K562 (cell line): ENCODE results near the gene EMX1. TPM values are rescaled to one million over a fixed set of nuclear protein-coding genes. Genes with fewer than 3 reads are reported as not detected.

Experiments used
- CREB1 ChIP-seq, 2 experiments: sonication (generic) in 1 of 2; formaldehyde crosslinking in 1 of 2; IDR thresholded peaks; 2 replicates each; pipeline versions ENCODE4 v1.6.1 to v1.8.0; 2012 to 2022; ENCODE audit warnings: inconsistent platforms in 1 of 2, mild to moderate bottlenecking in 1 of 2, missing genetic modification reagents in 1 of 2, moderate library complexity in 1 of 2
- DDX20 ChIP-seq: fragments of 450-650 bp; IDR thresholded peaks from 2 replicates; pipeline ENCODE4 v1.6.1; 2016; ENCODE audit warnings: missing genetic modification characterization, low read depth, mild to moderate bottlenecking, missing compliant biosample characterization, moderate library complexity
- E2F3 ChIP-seq: fragments of 250-450 bp; sonication (Bioruptor Pico); IDR thresholded peaks from 2 replicates; pipeline ENCODE4 v1.4.0; 2020; ENCODE audit warnings: mild to moderate bottlenecking
- ERF ChIP-seq: fragments of 450-650 bp; formaldehyde crosslinking; IDR thresholded peaks from 2 replicates; pipeline ENCODE4 v1.4.0; 2020; ENCODE audit warnings: mild to moderate bottlenecking, mixed read lengths
- FOXA1 ChIP-seq: fragments of 450-650 bp; IDR thresholded peaks from 2 replicates; pipeline ENCODE4 v1.6.1; 2016; ENCODE audit warnings: mild to moderate bottlenecking, borderline replicate concordance
- GABPB1 ChIP-seq: sonication (generic); formaldehyde crosslinking; IDR thresholded peaks from 2 replicates; pipeline ENCODE4 v1.8.0; 2022; ENCODE audit warnings: mild to moderate bottlenecking, missing genetic modification reagents
- GATAD2A ChIP-seq: fragments of 450-650 bp; IDR thresholded peaks from 2 replicates; pipeline ENCODE4 v1.6.1; 2017
- GATAD2B ChIP-seq: fragments of 450-650 bp; IDR thresholded peaks from 2 replicates; pipeline ENCODE4 v1.6.1; 2017; ENCODE audit warnings: mild to moderate bottlenecking, borderline replicate concordance
- HDAC1 ChIP-seq, 2 experiments: fragments of 450-650 bp; IDR thresholded peaks; 2 replicates each; pipeline ENCODE4 v1.6.1; 2016 to 2017; ENCODE audit warnings: inconsistent platforms in 1 of 2, mild to moderate bottlenecking in 1 of 2, moderate library complexity in 1 of 2
- JUND ChIP-seq, 2 experiments: IDR thresholded peaks; 2 replicates in 1 of 2; 3 replicates in 1 of 2; pipeline ENCODE4 v1.6.1; 2011; ENCODE audit warnings: borderline replicate concordance in 2 of 2, low read depth in 2 of 2, low read length in 2 of 2, improper control_type of control experiment in 1 of 2, missing biosample characterization in 1 of 2, missing genetic modification characterization in 1 of 2, missing genetic modification reagents in 1 of 2
- KAT8 ChIP-seq: fragments of 450-650 bp; IDR thresholded peaks from 2 replicates; pipeline ENCODE4 v1.6.1; 2016; ENCODE audit warnings: low read depth, mild to moderate bottlenecking
- L3MBTL2 ChIP-seq: fragments of 450-650 bp; IDR thresholded peaks from 2 replicates; pipeline ENCODE4 v1.6.1; 2016; ENCODE audit warnings: mild to moderate bottlenecking, moderate library complexity
- MBD2 ChIP-seq: sonication (generic); IDR thresholded peaks from 2 replicates; pipeline ENCODE4 v1.6.1; 2016; ENCODE audit warnings: low read depth, borderline replicate concordance
- MXI1 ChIP-seq: IDR thresholded peaks from 2 replicates; pipeline ENCODE4 v1.6.1; 2011; ENCODE audit warnings: low read depth, mild to moderate bottlenecking, improper control_type of control experiment, low read length
- SAP30 ChIP-seq: fragments of 200-600 bp; sonication (generic); IDR thresholded peaks from 2 replicates; pipeline ENCODE4 v1.6.1; 2012; ENCODE audit warnings: borderline replicate concordance, low read depth, mild to moderate bottlenecking, moderate library complexity, low read length, control low read depth, inconsistent platforms; ENCODE audit not compliant: insufficient read depth, poor library complexity, severe bottlenecking
- SIN3A ChIP-seq, 2 experiments: fragments of 150-350 bp in 1 of 2; IDR thresholded peaks; 2 replicates each; pipeline ENCODE4 v1.6.1; 2011 to 2016; ENCODE audit warnings: borderline replicate concordance in 2 of 2, low read depth in 2 of 2, low read length in 2 of 2, mild to moderate bottlenecking in 2 of 2, moderate library complexity in 2 of 2; ENCODE audit not compliant: control insufficient read depth in 1 of 2
- SP1 ChIP-seq: sonication (generic); formaldehyde crosslinking; IDR thresholded peaks from 2 replicates; pipeline ENCODE4 v1.8.1; 2022; ENCODE audit warnings: mild to moderate bottlenecking, missing genetic modification reagents
- TAF1 ChIP-seq: IDR thresholded peaks from 2 replicates; pipeline ENCODE4 v1.6.1; 2011; ENCODE audit warnings: mild to moderate bottlenecking, low read length, moderate library complexity; ENCODE audit not compliant: insufficient read depth, control insufficient read depth, severe bottlenecking; ENCODE audit errors: extremely low read depth
- ZBTB17 ChIP-seq: fragments of 450-650 bp; formaldehyde crosslinking; IDR thresholded peaks from 2 replicates; pipeline ENCODE4 v1.4.0; 2020; ENCODE audit warnings: mild to moderate bottlenecking
- ZNF830 ChIP-seq: fragments of 250-450 bp; sonication (Bioruptor Pico); IDR thresholded peaks from 2 replicates; pipeline ENCODE4 v1.5.0; 2021; ENCODE audit warnings: mild to moderate bottlenecking
- polyA plus RNA-seq, 8 experiments: library from polyadenylated mRNA; depleted of rRNA in 4 of 8; stranded (reverse) in 5 of 8; unstranded in 3 of 8; fragments of >200 nt; fragmentation: Nextera tagmentation in 2 of 8; fragmentation: Illumina TruSeq in 1 of 8; extraction: Ambion mirVana in 2 of 8; extraction: Trizol in 1 of 8; gene quantifications; 2 replicates each; pipeline versions ENCODE4 v1.2.1 to v1.2.3, GENCODE V29; 2011 to 2014; ENCODE audit warnings: inconsistent platforms in 1 of 8, missing spikeins in 1 of 8
- total RNA-seq, 7 experiments: library from RNA; depleted of rRNA in 6 of 7; stranded (reverse); fragments of >200 nt in 6 of 7; fragmentation: Illumina TruSeq in 2 of 7; extraction: Trizol in 2 of 7; gene quantifications; 2 replicates each; pipeline versions ENCODE4 v1.2.1 to v1.2.3, GENCODE V29; 2011 to 2021; ENCODE audit warnings: low replicate concordance in 1 of 7
- TF ChIP-seq, protein P1 (sequence below): IDR thresholded peaks from 2 replicates; pipeline ENCODE4 v1.6.1; 2011; ENCODE audit warnings: borderline replicate concordance, low read depth, mild to moderate bottlenecking, moderate library complexity, low read length; ENCODE audit not compliant: insufficient read depth, poor library complexity, severe bottlenecking
- TF ChIP-seq, protein P2 (sequence below), 3 experiments: IDR thresholded peaks in 2 of 3; conservative IDR thresholded peaks in 1 of 3; 2 replicates each; pipeline ENCODE4 v1.5.1; 2011 to 2012; ENCODE audit warnings: low read length in 3 of 3, mild to moderate bottlenecking in 3 of 3, control low read depth in 2 of 3, improper control_type of control experiment in 1 of 3, inconsistent platforms in 1 of 3, low read depth in 1 of 3, mixed read lengths in 1 of 3, moderate library complexity in 1 of 3; ENCODE audit not compliant: insufficient read depth in 2 of 3

EMX1 gene
- total and polyA plus RNA-seq, 9 of the 15 experiments (the other 6 are each of a cell fraction or from before 2014, with no cell fraction given), result 0.10 to 0.32 (median 0.21) TPM; not detected in 6

DNA sequence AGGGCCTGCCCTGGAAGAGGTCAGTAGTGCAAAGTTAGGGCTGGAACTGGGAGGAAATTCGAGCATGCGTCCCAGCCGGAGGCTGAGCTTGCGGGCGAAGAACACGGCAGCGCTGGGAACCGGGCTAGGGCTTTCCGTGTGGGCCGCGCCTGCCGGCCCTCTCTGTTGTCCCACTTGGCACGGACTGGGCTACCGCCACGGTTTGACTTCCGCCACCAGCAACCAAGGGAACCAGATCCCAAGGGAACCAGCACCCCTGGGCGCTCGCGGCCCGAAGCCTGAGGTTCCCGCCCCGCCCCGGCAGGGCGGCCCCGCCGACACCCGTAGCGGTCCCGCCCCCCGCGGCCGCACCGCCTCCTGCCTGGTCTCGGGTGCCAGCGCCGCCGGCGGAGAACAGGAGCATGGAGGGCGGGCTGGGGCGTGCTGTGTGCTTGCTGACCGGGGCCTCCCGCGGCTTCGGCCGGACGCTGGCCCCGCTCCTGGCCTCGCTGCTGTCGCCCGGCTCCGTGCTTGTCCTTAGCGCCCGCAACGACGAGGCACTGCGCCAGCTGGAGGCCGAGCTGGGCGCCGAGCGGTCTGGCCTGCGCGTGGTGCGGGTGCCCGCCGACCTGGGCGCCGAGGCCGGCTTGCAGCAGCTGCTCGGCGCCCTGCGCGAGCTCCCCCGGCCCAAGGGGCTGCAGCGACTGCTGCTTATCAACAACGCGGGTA, 30.1 kb upstream of the EMX1 start, which contains the start of gene SPR (continued):
- TF ChIP-seq JUND (IDR thresholded peaks at IDR 0.05; ENCODE audit: borderline replicate concordance, low read depth, low read length), result no peak
- TF ChIP-seq JUND (tag; IDR thresholded peaks at IDR 0.05; ENCODE audit: borderline replicate concordance, low read depth, low read length), result no peak
- TF ChIP-seq GATAD2B, result 0 out of 2 replicates have a peak, but pooled peaks have one; percentile 31
- 0 out of 2 replicates have a peak, but pooled peaks have one; percentile 9 for TF ChIP-seq SP1 (CRISPR knock-in tag)
- no peak for TF ChIP-seq MBD2
- TF ChIP-seq L3MBTL2, result peak; percentile 72; the same call in 1 of the 2 replicates
- no peak for TF ChIP-seq GATAD2A
- TF ChIP-seq KAT8, result no peak
- no peak for TF ChIP-seq DDX20 (tag)
- TF ChIP-seq SAP30, result peak; percentile 47
- peak; percentile 72; the same call in 1 of the 2 replicates for TF ChIP-seq ERF (CRISPR knock-in tag)
- no peak for TF ChIP-seq TAF1
- no peak for TF ChIP-seq GABPB1 (CRISPR knock-in tag)
- TF ChIP-seq E2F3 (CRISPR knock-in tag), result peak; percentile 65; the same call in 1 of the 2 replicates
- TF ChIP-seq ZBTB17 (CRISPR knock-in tag), result 0 out of 2 replicates have a peak, but pooled peaks have one; percentile 19
- TF ChIP-seq CREB1 (IDR thresholded peaks at IDR 0.05), result no peak
- no peak for TF ChIP-seq CREB1 (CRISPR knock-in tag; IDR thresholded peaks at IDR 0.05)
- no peak for TF ChIP-seq ZNF830 (CRISPR knock-in tag)
- TF ChIP-seq FOXA1, result no peak
- TF ChIP-seq, protein P1, sequence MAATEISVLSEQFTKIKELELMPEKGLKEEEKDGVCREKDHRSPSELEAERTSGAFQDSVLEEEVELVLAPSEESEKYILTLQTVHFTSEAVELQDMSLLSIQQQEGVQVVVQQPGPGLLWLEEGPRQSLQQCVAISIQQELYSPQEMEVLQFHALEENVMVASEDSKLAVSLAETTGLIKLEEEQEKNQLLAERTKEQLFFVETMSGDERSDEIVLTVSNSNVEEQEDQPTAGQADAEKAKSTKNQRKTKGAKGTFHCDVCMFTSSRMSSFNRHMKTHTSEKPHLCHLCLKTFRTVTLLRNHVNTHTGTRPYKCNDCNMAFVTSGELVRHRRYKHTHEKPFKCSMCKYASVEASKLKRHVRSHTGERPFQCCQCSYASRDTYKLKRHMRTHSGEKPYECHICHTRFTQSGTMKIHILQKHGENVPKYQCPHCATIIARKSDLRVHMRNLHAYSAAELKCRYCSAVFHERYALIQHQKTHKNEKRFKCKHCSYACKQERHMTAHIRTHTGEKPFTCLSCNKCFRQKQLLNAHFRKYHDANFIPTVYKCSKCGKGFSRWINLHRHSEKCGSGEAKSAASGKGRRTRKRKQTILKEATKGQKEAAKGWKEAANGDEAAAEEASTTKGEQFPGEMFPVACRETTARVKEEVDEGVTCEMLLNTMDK, result peak; percentile 16
- TF ChIP-seq, protein P2, sequence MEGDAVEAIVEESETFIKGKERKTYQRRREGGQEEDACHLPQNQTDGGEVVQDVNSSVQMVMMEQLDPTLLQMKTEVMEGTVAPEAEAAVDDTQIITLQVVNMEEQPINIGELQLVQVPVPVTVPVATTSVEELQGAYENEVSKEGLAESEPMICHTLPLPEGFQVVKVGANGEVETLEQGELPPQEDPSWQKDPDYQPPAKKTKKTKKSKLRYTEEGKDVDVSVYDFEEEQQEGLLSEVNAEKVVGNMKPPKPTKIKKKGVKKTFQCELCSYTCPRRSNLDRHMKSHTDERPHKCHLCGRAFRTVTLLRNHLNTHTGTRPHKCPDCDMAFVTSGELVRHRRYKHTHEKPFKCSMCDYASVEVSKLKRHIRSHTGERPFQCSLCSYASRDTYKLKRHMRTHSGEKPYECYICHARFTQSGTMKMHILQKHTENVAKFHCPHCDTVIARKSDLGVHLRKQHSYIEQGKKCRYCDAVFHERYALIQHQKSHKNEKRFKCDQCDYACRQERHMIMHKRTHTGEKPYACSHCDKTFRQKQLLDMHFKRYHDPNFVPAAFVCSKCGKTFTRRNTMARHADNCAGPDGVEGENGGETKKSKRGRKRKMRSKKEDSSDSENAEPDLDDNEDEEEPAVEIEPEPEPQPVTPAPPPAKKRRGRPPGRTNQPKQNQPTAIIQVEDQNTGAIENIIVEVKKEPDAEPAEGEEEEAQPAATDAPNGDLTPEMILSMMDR (IDR thresholded peaks at IDR 0.05 in 2 of 3, conservative IDR thresholded peaks at IDR 0.05 in 1 of 3; ENCODE audit: insufficient read depth in 2 of 3, low read depth in 1 of 3, low read length in 3 of 3), result peak in 2 of 3 experiments; percentile 14 to 62; a peak in 3 of 6 replicates
- no peak for TF ChIP-seq SIN3A (IDR thresholded peaks at IDR 0.05; ENCODE audit: borderline replicate concordance in 2 of 2, control insufficient read depth in 1 of 2, low read depth in 2 of 2, low read length in 2 of 2)
- TF ChIP-seq MXI1, result no peak
- TF ChIP-seq HDAC1 (IDR thresholded peaks at IDR 0.05), result 0 out of 4 replicates have a peak, but pooled peaks of 1 of the 2 experiments have one; percentile 18
